GM18499 (cell line): ENCODE results near the gene ATL2.
"Not testable (repeated sequence)": the region's sequence is repeated elsewhere in the genome, so short reads cannot be mapped to it uniquely, and the experiment has no call there.

Experiments used
- ATAC-seq: cut with Tn5 transposase; IDR thresholded peaks from one replicate; pipeline ENCODE4 v1.9.1; 2021; ENCODE audit warnings: moderate number of reproducible peaks; ENCODE audit not compliant: insufficient read depth, unreplicated experiment

The ATL2 gene

DNA sequence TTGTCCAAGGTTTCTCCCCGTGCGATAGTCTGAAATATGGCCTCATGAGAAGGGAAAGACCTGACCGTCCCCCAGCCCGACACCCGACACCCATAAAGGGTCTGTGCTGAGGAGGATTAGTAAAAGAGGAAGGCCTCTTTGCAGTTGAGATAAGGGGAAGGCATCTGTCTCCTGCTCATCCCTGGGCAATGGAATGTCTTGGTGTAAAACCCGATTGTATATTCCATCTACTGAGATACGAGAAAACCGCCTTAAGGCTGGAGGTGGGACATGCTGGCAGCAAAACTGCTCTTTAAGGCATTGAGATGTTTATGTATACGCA lies 99.0 kb downstream of the ATL2 start:
- ATAC-seq, result not testable (repeated sequence)

DNA sequence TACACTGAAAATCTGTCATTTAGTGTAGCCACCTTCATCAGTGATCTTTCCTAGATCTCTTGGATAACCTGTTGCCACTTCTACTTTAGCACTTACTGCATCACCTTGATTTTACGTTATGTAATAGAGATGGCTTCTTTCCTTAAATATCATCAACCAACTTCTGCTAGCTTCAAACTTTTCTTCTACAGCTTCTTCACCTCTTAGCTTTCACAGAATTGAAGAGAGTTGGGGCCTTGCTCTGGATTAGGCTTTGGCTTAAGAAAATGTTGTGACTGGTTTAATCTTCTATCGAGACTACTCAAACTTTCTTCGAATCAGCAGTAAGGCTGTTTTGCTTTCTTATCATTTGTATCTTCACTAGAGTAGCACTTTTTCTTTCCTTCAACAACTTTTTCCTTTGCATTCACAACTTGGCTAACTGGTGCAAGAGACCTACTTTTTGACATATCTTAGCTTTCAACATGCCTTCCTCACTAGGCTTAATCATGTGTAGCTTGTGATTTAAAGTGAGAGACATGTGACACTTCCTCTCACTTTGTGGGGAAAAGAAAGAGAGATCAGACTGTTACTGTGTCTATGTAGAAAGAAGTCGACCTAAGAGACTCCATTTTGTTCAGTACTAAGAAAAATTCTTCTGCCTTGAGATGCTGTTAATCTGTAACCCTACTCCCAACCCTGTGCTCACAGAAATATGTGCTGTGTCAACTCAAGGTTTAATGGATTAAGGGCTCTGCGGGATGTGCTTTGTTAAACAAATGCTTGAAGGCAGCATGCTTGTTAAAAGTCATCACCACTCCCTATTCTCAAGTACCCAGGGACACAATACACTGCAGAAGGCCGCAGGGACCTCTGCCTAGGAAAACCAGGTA lies 99.6 kb downstream of the ATL2 start:
- no peak for ATAC-seq

GRCh38 chr2:38274286-38275276 lies 102.5 kb downstream of the ATL2 start:
- ATAC-seq, result no peak

DNA sequence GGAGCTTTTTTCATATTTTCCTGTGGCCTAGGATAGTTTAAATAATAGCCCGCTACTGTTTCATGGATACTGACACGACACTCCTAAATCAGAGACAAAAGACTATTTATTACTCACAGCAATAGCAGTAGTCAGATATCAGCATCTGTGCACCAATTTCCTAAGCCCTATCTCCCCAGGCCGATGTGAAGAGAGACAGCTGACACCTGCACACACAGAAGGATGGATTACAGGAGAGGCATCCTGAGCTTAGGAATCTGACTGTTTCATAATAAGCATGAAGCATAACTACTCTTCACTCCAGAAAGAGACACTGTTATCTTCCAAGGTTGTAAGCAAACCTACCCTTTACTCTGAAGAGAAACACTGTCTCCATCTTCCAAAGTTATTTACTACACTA lies 105.4 kb downstream of the ATL2 start:
- no peak for ATAC-seq

GRCh38 chr2:38269421-38269820 lies 107.7 kb downstream of the ATL2 start:
- no peak for ATAC-seq

- ATAC-seq, result no peak
These were observed 108.3 kb downstream of the ATL2 start for GRCh38 chr2:38268691-38269327.

DNA sequence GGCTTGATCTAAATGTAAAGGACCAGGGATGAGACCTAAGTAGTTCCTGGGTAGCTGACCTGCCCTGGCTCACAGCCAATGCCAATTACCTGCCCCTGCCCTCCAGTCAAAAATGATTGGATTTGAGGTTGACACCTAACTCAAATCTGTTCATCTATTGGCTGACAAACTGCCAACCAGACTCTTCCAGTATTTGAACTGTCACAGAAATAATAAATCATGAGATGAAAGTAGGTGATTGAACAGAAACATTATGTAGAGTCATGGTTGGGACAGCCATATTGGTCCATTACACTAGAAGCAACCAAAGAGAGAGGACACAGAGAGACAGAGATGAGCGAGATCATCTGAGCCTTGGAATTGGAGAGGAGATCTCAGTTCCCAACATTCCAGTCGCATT lies 109.1 kb downstream of the ATL2 start:
- no peak for ATAC-seq

DNA sequence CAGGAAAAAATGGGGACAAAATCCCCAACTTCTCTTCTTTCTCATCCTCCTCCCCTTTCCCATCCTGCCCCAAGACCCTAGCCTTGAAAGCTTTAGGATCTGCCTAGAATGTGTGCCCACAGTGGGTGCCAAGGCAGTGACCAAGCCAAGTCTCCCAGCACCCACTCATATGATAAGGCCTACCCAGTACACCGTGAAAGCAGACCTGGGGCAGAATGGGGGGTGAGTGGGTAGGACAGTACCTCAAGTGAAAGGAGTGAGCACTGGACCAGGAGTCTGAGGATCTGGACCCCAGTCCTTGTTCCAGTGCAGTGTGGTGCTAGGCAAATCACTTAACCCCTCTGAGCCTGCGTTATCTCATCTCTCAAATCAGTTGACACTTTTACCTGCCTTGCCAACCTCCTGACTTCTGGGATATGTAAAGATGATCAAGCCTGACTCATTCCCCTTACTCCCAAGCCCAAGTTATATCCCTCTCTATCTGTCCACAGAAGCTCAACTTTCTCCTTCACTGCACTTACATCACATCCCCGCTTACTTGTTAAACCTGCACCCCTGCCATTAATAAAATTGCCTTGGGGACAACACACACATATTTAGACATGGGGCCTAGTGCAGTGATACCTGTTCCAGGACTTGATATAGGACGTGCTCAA lies 109.7 kb downstream of the ATL2 start:
- ATAC-seq, result no peak

GRCh38 chr2:38266382-38267061 lies 110.6 kb downstream of the ATL2 start:
- no peak for ATAC-seq

DNA sequence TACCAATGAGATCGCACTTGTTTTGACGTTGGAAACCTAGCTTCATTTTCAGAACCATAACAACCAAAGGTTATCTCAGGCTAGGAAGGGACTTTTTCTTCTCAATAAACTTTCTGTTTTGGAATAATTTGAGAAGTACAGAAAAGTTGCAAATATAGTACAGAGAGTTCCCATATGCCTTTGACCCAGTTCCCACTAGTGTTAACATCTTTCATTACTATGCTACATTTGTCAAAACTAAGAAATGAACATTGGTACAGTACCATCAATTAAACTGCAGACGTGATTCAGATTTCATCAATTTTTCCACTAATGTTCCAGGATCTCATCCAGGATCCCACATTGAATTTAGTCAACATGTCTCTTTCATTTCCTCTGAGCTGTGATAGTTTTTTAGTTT lies 111.6 kb downstream of the ATL2 start:
- ATAC-seq, result no peak

DNA sequence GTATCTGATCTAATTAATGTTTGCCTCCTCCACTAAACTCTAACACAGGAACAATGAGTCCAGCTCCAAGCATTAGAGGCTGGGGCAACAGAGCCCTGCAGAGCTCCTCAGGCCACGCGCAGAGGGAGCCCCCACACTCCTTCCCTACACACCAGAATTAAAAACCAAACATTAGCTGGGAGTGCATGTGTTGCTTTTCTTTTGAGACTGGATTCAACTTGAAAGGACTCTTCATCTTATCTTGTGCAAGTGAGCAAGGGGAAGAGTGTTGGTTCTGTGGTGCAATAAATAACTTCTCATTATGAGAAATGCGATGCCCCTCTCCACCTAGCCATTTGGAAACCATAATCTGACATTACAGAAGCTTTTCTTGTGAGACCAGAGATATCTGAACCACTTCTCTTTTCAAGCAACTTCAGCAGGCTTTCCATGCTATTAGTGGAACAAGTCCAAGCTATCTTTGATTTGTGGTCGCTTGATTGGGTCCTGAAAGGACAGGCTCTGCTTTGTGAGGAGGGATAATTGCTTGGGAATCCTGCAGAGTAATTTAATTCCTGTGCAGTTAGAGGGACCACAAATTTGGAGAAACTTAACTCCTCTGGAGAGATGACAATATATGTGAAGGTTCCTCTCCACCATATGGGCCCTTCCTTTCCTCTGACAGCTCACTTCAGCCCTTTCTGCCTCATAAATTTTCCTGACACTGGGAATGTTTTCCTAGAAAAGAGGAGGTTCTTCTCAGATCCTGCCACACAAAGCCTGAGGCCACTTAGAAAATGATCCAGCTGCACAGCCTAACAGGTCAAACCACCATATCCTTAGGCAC lies 112.5 kb downstream of the ATL2 start:
- no peak for ATAC-seq

DNA sequence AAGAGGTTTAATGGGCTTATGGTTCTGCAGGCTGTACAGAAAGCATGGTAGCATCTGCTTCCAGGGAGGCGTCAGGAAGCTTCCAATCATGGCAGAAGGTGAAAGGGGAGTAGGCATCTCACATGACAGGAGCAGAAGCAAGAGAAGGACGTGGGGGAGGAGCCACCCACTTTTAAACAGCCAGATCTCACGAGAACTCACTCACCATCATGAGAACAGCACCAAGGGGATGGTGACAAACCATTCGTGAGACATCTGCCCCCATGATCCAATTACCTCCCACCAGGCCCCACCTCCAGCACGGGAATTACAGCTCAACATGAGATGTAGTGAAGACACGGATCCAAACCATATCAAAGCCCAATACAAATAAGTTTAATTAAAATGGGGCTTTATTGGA lies 113.8 kb downstream of the ATL2 start:
- no peak for ATAC-seq

GRCh38 chr2:38262069-38262871 lies 114.8 kb downstream of the ATL2 start:
- no peak for ATAC-seq

- no peak for ATAC-seq
These were observed 115.5 kb downstream of the ATL2 start for GRCh38 chr2:38261569-38262068.

DNA sequence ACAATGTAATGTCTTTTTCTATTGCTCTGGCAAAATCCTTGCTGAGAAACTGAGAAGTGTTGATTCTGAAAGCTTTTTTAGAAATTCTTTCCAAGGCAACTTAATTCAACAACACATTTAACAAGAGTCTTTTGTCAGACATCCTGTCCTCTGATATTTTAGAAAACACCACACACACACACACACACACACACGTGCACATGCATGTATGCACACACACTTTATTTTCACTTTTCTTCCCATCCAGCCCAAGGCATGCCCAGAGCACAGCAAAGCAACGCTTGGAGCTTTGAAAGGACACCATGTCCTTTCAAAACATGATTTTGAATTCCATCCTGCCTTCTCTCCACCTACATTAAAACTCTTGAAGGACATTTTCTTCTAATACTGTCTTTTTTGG lies 116.1 kb downstream of the ATL2 start:
- ATAC-seq, result no peak

- ATAC-seq, result no peak
These were observed 116.6 kb downstream of the ATL2 start for GRCh38 chr2:38260469-38260868.

- ATAC-seq, result no peak
These were observed 117.8 kb downstream of the ATL2 start for GRCh38 chr2:38259311-38259710.

DNA sequence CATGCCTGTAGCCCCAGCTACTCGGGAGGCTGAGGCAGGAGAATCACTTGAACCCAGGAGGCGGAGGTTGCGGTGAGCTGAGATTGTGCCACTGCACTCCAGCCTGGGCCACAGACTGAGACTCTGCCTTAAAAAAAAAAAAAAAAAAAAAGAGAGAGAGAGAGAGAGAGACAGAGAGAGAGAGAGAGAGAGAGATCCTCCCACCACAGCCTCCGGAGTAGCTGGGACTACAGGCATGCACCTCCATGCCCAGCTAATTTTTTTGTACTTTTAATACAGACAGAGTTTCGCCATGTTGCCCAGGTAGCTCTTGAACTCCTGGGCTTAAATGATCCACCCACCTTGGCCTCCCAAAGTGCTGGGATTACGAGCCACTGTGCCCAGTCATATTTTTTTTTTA lies 119.4 kb downstream of the ATL2 start:
- not testable (repeated sequence) for ATAC-seq
